RWPE1 (cell line): ENCODE data around the gene SLC6A7.

ENCODE experiments used
- CTCF ChIA-PET: fragments of 350-600 bp; sonication (Branson Sonifier 250); formaldehyde crosslinking; extraction: SDS; loops from one replicate; lab custom pipeline; 2021; lab: Yijun Ruan, JAX
- POLR2A ChIA-PET: fragments of 400-600 bp; formaldehyde crosslinking; extraction: SDS; loops from one replicate; lab custom pipeline; 2020; ENCODE audit warnings: antibody characterized with exemption; ENCODE audit not compliant: low non-redundant PET; lab: Yijun Ruan, JAX
- DNase-seq: peaks from one replicate; pipeline ENCODE4 v3.0.0; 2012; ENCODE audit warnings: low spot score
- H3K27ac ChIP-seq: fragments of 450-650 bp; 2 replicates; pipeline ENCODE4 v1.5.1; 2017
- CTCF ChIP-seq: fragments of 450-650 bp; conservative IDR thresholded peaks from 2 replicates; pipeline ENCODE4 v1.5.1; 2017; ENCODE audit warnings: low read depth, mild to moderate bottlenecking

Gene SLC6A7

GRCh38 chr5:150159031-150159430 is 30.8 kb upstream of the SLC6A7 start:
- no peak for TF ChIP-seq CTCF
- no peak overlapping the region for H3K27ac ChIP-seq
- ChIA-PET POLR2A (no interaction called here), CTCF (interaction anchor here (0.5 to 1.2 kb wide), 6 partner anchors 9 to 59 kb away, joined by 3 to 4 read pairs (median 3); no protein-coding TSS in a partner anchor)
- DNase-seq, result no peak

GRCh38 chr5:150159741-150160179 is 30.1 kb upstream of the SLC6A7 start:
- no peak for DNase-seq
- no peak overlapping the region for H3K27ac ChIP-seq
- no peak for TF ChIP-seq CTCF
- POLR2A ChIA-PET, result no interaction called here
- CTCF ChIA-PET, result interaction anchor here (0.5 to 1.2 kb wide), 4 partner anchors 11 to 191 kb away, joined by 3 to 8 read pairs (median 3); no protein-coding TSS in a partner anchor

GRCh38 chr5:150160448-150161081 is 29.3 kb upstream of the SLC6A7 start:
- TF ChIP-seq CTCF, result no peak
- H3K27ac ChIP-seq, result no peak overlapping the region
- CTCF ChIA-PET, result interaction anchor here (0.6 to 1.0 kb wide), 5 partner anchors 27 to 190 kb away, joined by 3 to 8 read pairs (median 3); no protein-coding TSS in a partner anchor
- POLR2A ChIA-PET, result no interaction called here
- DNase-seq, result no peak

GRCh38 chr5:150161242-150162141 is 28.4 kb upstream of the SLC6A7 start:
- 0 out of 2 replicates have a peak overlapping the region, but pooled peaks have one; percentile 2 for H3K27ac ChIP-seq
- CTCF ChIA-PET, result interaction anchor here (0.6 to 1.6 kb wide), 14 partner anchors 13 to 471 kb away, joined by 3 to 6 read pairs (median 4); no protein-coding TSS in a partner anchor
- POLR2A ChIA-PET, result no interaction called here

GRCh38 chr5:150162142-150162513 is 27.7 kb upstream of the SLC6A7 start:
- DNase-seq, result no peak
- ChIA-PET POLR2A (no interaction called here), CTCF (interaction anchor here (0.6 to 1.6 kb wide), 11 partner anchors 13 to 471 kb away, joined by 3 to 6 read pairs (median 4); no protein-coding TSS in a partner anchor)
- H3K27ac ChIP-seq, result 0 out of 2 replicates have a peak overlapping the region, but pooled peaks have one; percentile 2
- TF ChIP-seq CTCF, result no peak

More at GRCh38 chr5:150161242-150162141, 28.4 kb upstream of the SLC6A7 start:
- TF ChIP-seq CTCF, result peak; percentile 98
- peak; percentile 93 for DNase-seq

- TF ChIP-seq CTCF, result no peak
- H3K27ac ChIP-seq, result no peak overlapping the region
- DNase-seq, result no peak
- CTCF ChIA-PET, result interaction anchor here (0.5 to 1.6 kb wide), 7 partner anchors 9 to 629 kb away, joined by 3 to 4 read pairs (median 3); no protein-coding TSS in a partner anchor
- POLR2A ChIA-PET, result no interaction called here
These were observed 26.8 kb upstream of the SLC6A7 start for GRCh38 chr5:150163035-150163434.
